HCT116 (cell line): ENCODE results near the gene TADA3. TPM values are rescaled to one million over a fixed set of nuclear protein-coding genes. Genes with fewer than 3 reads are reported as not detected.

Experiments
- ATAC-seq: fragments of 200-7000 bp; cut with Tn5 transposase; 2 replicates; pipeline ENCODE4 v1.9.1; 2020; ENCODE audit warnings: mild to moderate bottlenecking, moderate library complexity
- BruUV-seq: library from RNA; stranded (reverse); fragments of 400-500 nt; replicated peaks from 2 replicates; lab custom pipeline; 2021; lab: Mats Ljungman, UMichigan
- CTCF ChIA-PET: fragments of 300-600 bp; sonication (Branson Sonifier 250); formaldehyde crosslinking; loops from one replicate; lab custom pipeline; 2021; ENCODE audit warnings: antibody characterized with exemption; lab: Charles Lee
- POLR2A ChIA-PET: fragments of 300-600, 350-600 bp; sonication (Branson Sonifier 250); formaldehyde crosslinking; loops from one replicate; lab custom pipeline; 2021; ENCODE audit warnings: antibody characterized with exemption; lab: Charles Lee
- RAD21 ChIA-PET, 2 experiments: fragments of 300-600 bp; sonication (Branson Sonifier 250); formaldehyde crosslinking; loops; one replicate each; lab custom pipeline; 2023; ENCODE audit warnings: low total read pairs in 2 of 2; ENCODE audit not compliant: uncharacterized antibody in 2 of 2, unreplicated experiment in 2 of 2, low non-redundant PET in 1 of 2; lab: Charles Lee
- DNase-seq: peaks from one replicate; pipeline ENCODE4 v3.0.0-alpha.2; 2010; ENCODE audit warnings: low read depth, low spot score
- H2AFZ ChIP-seq: fragments of 200-600 bp; shearing (Covaris generic), sonication (generic); 2 replicates; pipeline ENCODE4 v1.6.1; 2017; ENCODE audit warnings: low read depth, mixed run types, mixed read lengths, antibody characterized with exemption, low read length; ENCODE audit not compliant: poor library complexity, severe bottlenecking
- H3K27ac ChIP-seq: 2 replicates; pipeline ENCODE4 v1.5.1; 2012; ENCODE audit warnings: low read depth, low read length
- H3K27me3 ChIP-seq: fragments of 200-600 bp; sonication (generic); 2 replicates; pipeline ENCODE4 v1.6.1; 2016; ENCODE audit warnings: mixed run types, low read length, mixed read lengths; ENCODE audit not compliant: insufficient read depth
- H3K36me3 ChIP-seq, 2 experiments: fragments of 200-500 bp in 1 of 2; fragments of 200-600 bp in 1 of 2; sonication (Bioruptor generic) in 1 of 2; sonication (generic) in 1 of 2; 2 replicates each; pipeline versions ENCODE4 v1.5.1 to v1.6.1; 2014 to 2016; ENCODE audit warnings: low read length in 2 of 2, inconsistent platforms in 1 of 2, mixed read lengths in 1 of 2, mixed run types in 1 of 2; ENCODE audit not compliant: insufficient read depth in 2 of 2, control insufficient read depth in 1 of 2
- H3K4me1 ChIP-seq, 2 experiments: fragments of 200-600 bp in 1 of 2; sonication (generic) in 1 of 2; 2 replicates each; pipeline versions ENCODE4 v1.5.1 to v1.6.1; 2012 to 2017; ENCODE audit warnings: low read length in 2 of 2, inconsistent platforms in 1 of 2, mild to moderate bottlenecking in 1 of 2, mixed read lengths in 1 of 2, mixed run types in 1 of 2, moderate library complexity in 1 of 2; ENCODE audit not compliant: insufficient read depth in 2 of 2, control insufficient read depth in 1 of 2
- H3K4me2 ChIP-seq: fragments of 200-600 bp; sonication (generic); 2 replicates; pipeline ENCODE4 v1.6.1; 2017; ENCODE audit warnings: mixed run types, low read length, mixed read lengths
- H3K4me3 ChIP-seq, 2 experiments: fragments of 200-600 bp in 1 of 2; sonication (generic) in 1 of 2; replicated peaks in 1 of 2; 2 replicates each; pipeline ENCODE4 v1.5.1; 2011 to 2016; ENCODE audit warnings: low read length in 2 of 2, control low read depth in 1 of 2, low read depth in 1 of 2, mild to moderate bottlenecking in 1 of 2, mixed read lengths in 1 of 2, mixed run types in 1 of 2
- H3K79me2 ChIP-seq: fragments of 200-600 bp; sonication (generic); 2 replicates; pipeline ENCODE4 v1.6.1; 2017; ENCODE audit warnings: mild to moderate bottlenecking, mixed run types, low read length, moderate library complexity, mixed read lengths; ENCODE audit not compliant: insufficient read depth
- H3K9ac ChIP-seq: fragments of 200-600 bp; sonication (generic); 2 replicates; pipeline ENCODE4 v1.6.1; 2016; ENCODE audit warnings: low read length, mixed read lengths
- H3K9me2 ChIP-seq: fragments of 200-600 bp; sonication (generic), shearing (Covaris generic); 2 replicates; pipeline ENCODE4 v1.6.1; 2017; ENCODE audit warnings: mixed run types, mild to moderate bottlenecking, moderate library complexity; ENCODE audit not compliant: insufficient read depth
- H3K9me3 ChIP-seq, 2 experiments: fragments of 200-500 bp in 1 of 2; fragments of 200-600 bp in 1 of 2; sonication (Bioruptor generic) in 1 of 2; sonication (generic) in 1 of 2; 2 replicates each; pipeline ENCODE4 v1.6.1; 2014 to 2017; ENCODE audit warnings: low read length in 2 of 2, mixed read lengths in 2 of 2, inconsistent platforms in 1 of 2, low read depth in 1 of 2, mild to moderate bottlenecking in 1 of 2, mixed run types in 1 of 2, moderate library complexity in 1 of 2; ENCODE audit not compliant: control insufficient read depth in 1 of 2, insufficient read depth in 1 of 2
- H4K20me1 ChIP-seq: fragments of 200-600 bp; sonication (generic), shearing (Covaris generic); 2 replicates; pipeline ENCODE4 v1.6.1; 2017; ENCODE audit warnings: mixed run types, mild to moderate bottlenecking, moderate library complexity; ENCODE audit not compliant: insufficient read depth
- ATF3 ChIP-seq: IDR thresholded peaks from 2 replicates; pipeline ENCODE4 v1.6.1; 2012
- CBX3 ChIP-seq: IDR thresholded peaks from 2 replicates; pipeline ENCODE4 v1.6.1; 2012; ENCODE audit warnings: low read depth
- CEBPB ChIP-seq: IDR thresholded peaks from 2 replicates; pipeline ENCODE4 v1.6.1; 2012; ENCODE audit warnings: low read depth
- EGR1 ChIP-seq: IDR thresholded peaks from 2 replicates; pipeline ENCODE4 v1.6.1; 2012; ENCODE audit warnings: low read depth
- EZH2 ChIP-seq: fragments of 200-600 bp; sonication (generic); IDR thresholded peaks from 2 replicates; pipeline ENCODE4 v1.6.1; 2017; ENCODE audit warnings: antibody characterized with exemption, mixed run types
- FOSL1 ChIP-seq: IDR thresholded peaks from 2 replicates; pipeline ENCODE4 v1.6.1; 2012; ENCODE audit warnings: low read depth
- JUND ChIP-seq: IDR thresholded peaks from 2 replicates; pipeline ENCODE4 v1.6.1; 2012
- POLR2A ChIP-seq: IDR thresholded peaks from 2 replicates; pipeline ENCODE4 v1.7.0; 2011; ENCODE audit warnings: borderline replicate concordance; ENCODE audit not compliant: insufficient read depth, insufficient read length; ENCODE audit errors: extremely low read depth
- SP1 ChIP-seq: IDR thresholded peaks from 2 replicates; pipeline ENCODE4 v1.6.1; 2012; ENCODE audit warnings: low read depth
- SRF ChIP-seq: IDR thresholded peaks from 2 replicates; pipeline ENCODE4 v1.6.1; 2012; ENCODE audit warnings: low read depth
- TCF7L2 ChIP-seq: IDR thresholded peaks from 2 replicates; pipeline ENCODE4 v1.7.0; 2011; ENCODE audit warnings: borderline replicate concordance, inconsistent platforms; ENCODE audit not compliant: insufficient read depth, insufficient read length; ENCODE audit errors: extremely low read depth
- ZFX ChIP-seq: fragments of 450-650 bp; IDR thresholded peaks from 2 replicates; pipeline ENCODE4 v1.6.1; 2017
- intact Hi-C: fragments of 100-400 bp; cut with micrococcal nuclease; formaldehyde crosslinking; loops from 2 replicates; pipeline ENCODE4 v1.10.0; 2022
- total RNA-seq: library from RNA; stranded (reverse); gene quantifications from one replicate; pipeline ENCODE4 v1.2.1, GENCODE V29; 2021; ENCODE audit not compliant: unreplicated experiment
- TF ChIP-seq, protein P1 (sequence below): IDR thresholded peaks from 2 replicates; pipeline ENCODE4 v1.6.1; 2012; ENCODE audit warnings: low read depth

TADA3 gene
- total RNA-seq, 1 experiment from 2014 or later, result 72.0 TPM

DNA sequence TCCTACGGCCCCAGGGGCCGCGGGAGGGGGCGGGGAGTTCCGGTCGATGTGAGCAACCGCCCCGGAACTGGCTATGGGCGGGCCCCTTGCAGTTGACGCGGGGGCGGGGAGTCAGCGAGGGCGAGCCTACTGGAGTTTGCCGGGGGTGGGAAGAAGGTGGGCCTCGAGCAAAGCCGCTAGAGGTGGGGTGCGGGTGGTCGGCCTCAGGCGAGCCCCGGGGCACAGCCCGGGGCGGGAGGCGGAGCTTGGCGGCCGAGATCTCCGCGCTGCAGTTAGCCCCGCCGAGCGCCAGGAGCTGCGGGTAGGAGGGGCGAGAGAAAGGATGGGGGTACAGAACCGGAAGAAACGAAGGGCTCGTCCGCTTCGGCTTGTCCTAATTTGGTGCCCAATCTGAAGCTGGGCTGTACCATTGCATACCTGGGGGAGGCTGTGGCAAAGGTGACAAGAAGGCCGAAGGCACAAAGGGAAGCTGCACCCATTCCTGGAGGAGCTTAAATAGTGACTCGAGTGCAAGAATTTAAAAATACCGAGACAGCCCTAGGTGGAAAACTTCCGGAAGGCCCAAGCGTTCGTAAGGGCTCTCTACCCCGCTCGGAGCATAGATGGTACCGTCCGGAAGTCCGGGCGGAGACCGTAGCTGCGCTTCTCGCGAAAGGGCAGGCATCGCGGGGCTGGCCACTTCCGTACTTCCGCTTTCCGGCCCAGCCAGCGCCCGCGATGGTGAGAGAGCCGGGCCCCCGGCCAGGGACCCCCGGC, at the start of gene TADA3, which contains the start of gene ARPC4 (continued):
- TF ChIP-seq CBX3 (no peak), ZFX (no peak), ATF3 (no peak)
- TF ChIP-seq, protein P1, sequence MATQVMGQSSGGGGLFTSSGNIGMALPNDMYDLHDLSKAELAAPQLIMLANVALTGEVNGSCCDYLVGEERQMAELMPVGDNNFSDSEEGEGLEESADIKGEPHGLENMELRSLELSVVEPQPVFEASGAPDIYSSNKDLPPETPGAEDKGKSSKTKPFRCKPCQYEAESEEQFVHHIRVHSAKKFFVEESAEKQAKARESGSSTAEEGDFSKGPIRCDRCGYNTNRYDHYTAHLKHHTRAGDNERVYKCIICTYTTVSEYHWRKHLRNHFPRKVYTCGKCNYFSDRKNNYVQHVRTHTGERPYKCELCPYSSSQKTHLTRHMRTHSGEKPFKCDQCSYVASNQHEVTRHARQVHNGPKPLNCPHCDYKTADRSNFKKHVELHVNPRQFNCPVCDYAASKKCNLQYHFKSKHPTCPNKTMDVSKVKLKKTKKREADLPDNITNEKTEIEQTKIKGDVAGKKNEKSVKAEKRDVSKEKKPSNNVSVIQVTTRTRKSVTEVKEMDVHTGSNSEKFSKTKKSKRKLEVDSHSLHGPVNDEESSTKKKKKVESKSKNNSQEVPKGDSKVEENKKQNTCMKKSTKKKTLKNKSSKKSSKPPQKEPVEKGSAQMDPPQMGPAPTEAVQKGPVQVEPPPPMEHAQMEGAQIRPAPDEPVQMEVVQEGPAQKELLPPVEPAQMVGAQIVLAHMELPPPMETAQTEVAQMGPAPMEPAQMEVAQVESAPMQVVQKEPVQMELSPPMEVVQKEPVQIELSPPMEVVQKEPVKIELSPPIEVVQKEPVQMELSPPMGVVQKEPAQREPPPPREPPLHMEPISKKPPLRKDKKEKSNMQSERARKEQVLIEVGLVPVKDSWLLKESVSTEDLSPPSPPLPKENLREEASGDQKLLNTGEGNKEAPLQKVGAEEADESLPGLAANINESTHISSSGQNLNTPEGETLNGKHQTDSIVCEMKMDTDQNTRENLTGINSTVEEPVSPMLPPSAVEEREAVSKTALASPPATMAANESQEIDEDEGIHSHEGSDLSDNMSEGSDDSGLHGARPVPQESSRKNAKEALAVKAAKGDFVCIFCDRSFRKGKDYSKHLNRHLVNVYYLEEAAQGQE, result no peak

- Histone ChIP-seq H3K79me2 (peaks cover 7% of the 10 kb centered on the region; the same call in 1 of the 2 replicates), H3K36me3 (peaks cover 9 to 17% of the 10 kb centered on the region in 2 experiments; a peak in 3 of 4 replicates), H3K9ac (no peak overlapping the region), H3K4me3 (no peak overlapping the region), H3K9me2 (no peaks in the 10 kb centered on the region), H3K4me2 (no peak overlapping the region), H3K27me3 (no peaks in the 10 kb centered on the region), H3K4me1 (peaks cover 0 to 15% of the 10 kb centered on the region in 2 experiments; a peak in 1 of 4 replicates), H3K9me3 (no peaks in the 10 kb centered on the region), H3K27ac (no peak overlapping the region), H4K20me1 (no peaks in the 10 kb centered on the region), H2AFZ (no peak overlapping the region)
- intact Hi-C loops, result loop anchor here (5.0 kb wide), 1 partner anchor 91 kb away; the partner anchor contains the start of gene CRELD1
- RAD21 ChIA-PET, result interaction anchor here in 1 of 2 experiments (1.5 kb wide), 1 partner anchor 105 kb away, joined by 4 read pairs; no protein-coding TSS in a partner anchor
- ATAC-seq, result no peak
- BruUV-seq, result no TSS peak
- CTCF ChIA-PET, result interaction anchor here (1.1 kb wide), 1 partner anchor 105 kb away, joined by 4 read pairs; no protein-coding TSS in a partner anchor
- no peak for DNase-seq
- TF ChIP-seq FOSL1 (no peak), SRF (no peak), POLR2A (no peak), EZH2 (no peak), JUND (no peak), SP1 (no peak), CEBPB (no peak), EGR1 (no peak), TCF7L2 (no peak)
- TF ChIP-seq, protein P1, result no peak
- POLR2A ChIA-PET, result no interaction called here
Measured at GRCh38 chr3:9841015-9841414, 48.7 kb upstream of the TADA3 start.
